ENCODE results near the gene MACROH2A1.

DNA sequence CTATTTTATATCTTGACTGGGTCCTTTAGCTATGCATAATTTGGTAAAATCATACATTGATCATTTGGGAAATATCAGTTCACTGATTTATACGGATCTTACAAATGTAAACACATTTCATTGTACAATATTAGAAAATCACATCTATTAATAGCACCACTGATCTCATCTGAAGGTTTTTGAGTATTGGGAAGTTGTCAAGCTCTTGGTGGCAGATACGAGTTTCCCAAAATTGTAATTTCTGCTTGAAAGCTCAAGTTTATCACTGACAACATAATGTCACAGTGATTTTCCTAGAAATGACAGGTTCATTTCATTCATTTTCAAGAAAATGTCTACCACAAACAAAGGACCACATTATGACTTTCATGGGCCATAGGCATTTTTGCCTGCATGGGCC, 3.0 kb upstream of the MACROH2A1 start:
- TF ChIP-seq POLR2A (IDR thresholded peaks at IDR 0.05; ENCODE audit: low read depth, low read length) (no peak), TAF1 (IDR thresholded peaks at IDR 0.05; ENCODE audit: borderline replicate concordance, low read depth, low read length) (no peak)
